Stimulated activated CD8-positive, alpha-beta memory T cell treated with anti-CD3 and anti-CD28 coated beads, Interleukin-12 subunit alpha, Interleukin-12 subunit beta, amount 100 ng/mL, for 4 hours (primary cell): ENCODE measurements around the gene TIAM2.
"Not testable (repeated sequence)": the region's sequence is repeated elsewhere in the genome, so short reads cannot be mapped to it uniquely, and the experiment has no call there.

ENCODE experiments used
- DNase-seq: peaks from one replicate; pipeline ENCODE4 v3.0.0-alpha.2; 2020; ENCODE audit warnings: low read depth

The TIAM2 gene

GRCh38 chr6:155200012-155200411 lies 204.9 kb downstream of the TIAM2 start:
- no peak for DNase-seq

GRCh38 chr6:155201461-155202226 lies 206.5 kb downstream of the TIAM2 start:
- DNase-seq, result no peak

GRCh38 chr6:155207223-155207622 lies 212.1 kb downstream of the TIAM2 start:
- no peak for DNase-seq

- no peak for DNase-seq
These were observed 217.0 kb downstream of the TIAM2 start for GRCh38 chr6:155212106-155212505.

GRCh38 chr6:155212616-155213380 lies 217.7 kb downstream of the TIAM2 start:
- no peak for DNase-seq

DNA sequence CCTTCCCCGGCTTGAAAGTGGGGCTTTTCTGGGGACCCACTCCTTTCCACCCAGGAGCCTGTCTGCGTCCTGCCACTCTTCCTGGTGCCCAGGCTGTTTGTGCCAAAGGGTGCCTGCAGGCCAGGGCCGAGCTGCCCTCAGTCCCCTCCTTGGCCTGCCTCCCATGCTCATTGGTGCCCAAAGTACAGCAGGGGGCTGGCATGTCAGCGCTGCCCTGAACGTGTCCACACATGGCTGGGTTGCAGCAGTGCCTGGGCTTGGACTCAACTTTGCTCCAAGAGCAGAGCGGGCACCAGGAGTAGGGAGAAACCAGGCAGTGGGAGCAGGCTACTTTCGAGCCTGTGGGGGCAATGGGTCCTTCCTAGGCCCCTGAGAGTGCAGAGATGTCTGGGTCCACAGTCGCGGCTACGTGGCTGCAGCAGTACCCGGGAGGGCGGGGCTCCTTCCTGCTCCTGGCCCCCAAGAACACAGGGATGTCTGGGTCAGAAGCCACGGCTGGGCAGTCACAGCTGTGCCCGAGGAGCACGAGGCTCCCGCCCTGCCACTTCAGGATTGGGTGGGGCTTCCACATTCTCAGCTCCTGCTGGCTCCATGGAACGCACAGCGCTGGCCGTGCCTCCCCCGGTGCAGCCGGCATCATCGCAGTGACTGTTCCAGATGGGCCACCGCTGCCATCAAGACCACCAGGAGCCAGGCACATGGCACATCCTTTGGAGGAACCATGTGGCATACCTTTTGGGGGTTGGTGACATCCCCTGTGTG lies 218.7 kb downstream of the TIAM2 start:
- DNase-seq, result no peak

DNA sequence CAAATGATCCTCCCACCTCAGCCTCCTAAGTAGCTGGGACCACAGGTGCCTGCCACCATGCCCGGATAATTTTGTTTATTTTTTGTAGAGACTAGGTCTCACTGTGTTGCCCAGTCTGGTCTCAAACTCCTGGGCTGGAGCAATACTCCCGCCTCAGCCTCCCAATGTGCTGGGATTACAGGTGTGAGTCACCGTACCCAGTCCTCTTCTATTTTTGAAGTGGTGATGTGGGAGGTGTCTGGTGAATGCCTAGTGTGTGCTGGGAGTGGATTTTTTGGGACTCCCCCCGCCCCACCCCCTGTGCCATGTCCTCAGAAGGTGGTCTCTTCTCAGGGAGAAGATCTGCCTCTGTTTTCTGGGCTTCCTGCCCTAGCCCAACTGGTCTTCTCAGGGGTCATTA lies 220.8 kb downstream of the TIAM2 start:
- DNase-seq, result no peak

GRCh38 chr6:155216312-155217046 lies 221.4 kb downstream of the TIAM2 start:
- DNase-seq, result no peak

- DNase-seq, result not testable (repeated sequence)
These were observed 223.6 kb downstream of the TIAM2 start for GRCh38 chr6:155218711-155219110.

DNA sequence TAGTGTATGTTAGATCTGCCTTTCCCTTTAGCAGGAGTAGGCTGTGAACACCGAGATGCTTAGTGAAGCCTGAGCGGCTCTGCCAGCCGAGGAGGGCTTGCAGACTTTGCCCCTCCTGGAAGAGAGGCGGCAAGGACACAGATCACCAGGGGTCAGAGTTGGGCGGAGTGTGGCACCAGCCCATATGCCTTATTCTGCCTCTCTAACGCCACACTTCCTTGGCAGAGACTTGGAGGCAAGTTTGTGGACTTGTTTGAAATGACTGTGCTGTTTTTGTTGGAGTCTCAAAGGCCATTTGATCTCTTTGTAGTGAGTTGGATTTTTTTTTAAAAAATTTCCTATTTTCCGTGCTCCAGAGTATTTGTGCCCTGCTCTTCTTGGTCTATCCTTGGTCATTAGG lies 224.2 kb downstream of the TIAM2 start:
- DNase-seq, result no peak

GRCh38 chr6:155219858-155220301 lies 224.8 kb downstream of the TIAM2 start:
- no peak for DNase-seq

- no peak for DNase-seq
These were observed 226.0 kb downstream of the TIAM2 start for GRCh38 chr6:155221086-155221485.

DNA sequence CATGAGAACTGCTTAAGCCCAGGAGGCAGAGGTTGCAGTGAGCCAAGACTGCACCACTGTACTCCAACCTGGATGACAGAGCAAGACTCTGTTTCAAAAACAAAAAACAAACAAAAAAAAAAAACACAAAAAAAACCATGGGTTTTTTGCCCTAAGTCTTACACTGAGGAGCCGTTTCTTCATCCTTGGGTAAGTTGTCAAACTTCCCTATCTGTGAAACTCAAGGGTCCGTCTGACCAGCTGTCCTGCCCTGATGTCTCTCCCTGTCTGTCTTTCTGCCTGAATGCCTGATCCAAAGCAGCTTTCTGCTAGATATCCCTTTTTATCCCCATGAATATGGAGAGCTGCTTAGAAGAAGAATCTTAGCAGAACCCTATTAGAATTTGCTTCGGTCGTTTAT lies 227.4 kb downstream of the TIAM2 start:
- DNase-seq, result no peak

GRCh38 chr6:155223646-155224451 lies 228.7 kb downstream of the TIAM2 start:
- no peak for DNase-seq

DNA sequence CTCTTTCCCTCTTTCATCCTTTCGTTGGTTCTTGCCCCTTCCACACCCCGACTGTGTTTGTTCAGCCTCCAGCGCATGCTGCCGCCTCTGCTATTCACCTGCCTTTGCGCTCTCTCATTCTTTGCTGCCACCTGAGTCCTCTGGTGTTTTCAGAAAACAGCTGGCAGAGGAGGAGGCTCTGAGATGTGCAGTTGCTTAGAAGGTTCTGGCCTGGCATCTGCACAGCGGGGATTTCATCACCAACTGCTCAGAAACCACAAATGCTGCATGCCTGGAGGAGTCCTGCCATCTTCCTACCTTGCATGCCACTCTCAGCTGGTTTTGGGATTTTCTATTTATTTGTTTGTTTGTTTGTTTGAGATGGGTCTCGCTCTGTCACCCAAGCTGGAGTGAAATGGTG lies 229.5 kb downstream of the TIAM2 start:
- no peak for DNase-seq

DNA sequence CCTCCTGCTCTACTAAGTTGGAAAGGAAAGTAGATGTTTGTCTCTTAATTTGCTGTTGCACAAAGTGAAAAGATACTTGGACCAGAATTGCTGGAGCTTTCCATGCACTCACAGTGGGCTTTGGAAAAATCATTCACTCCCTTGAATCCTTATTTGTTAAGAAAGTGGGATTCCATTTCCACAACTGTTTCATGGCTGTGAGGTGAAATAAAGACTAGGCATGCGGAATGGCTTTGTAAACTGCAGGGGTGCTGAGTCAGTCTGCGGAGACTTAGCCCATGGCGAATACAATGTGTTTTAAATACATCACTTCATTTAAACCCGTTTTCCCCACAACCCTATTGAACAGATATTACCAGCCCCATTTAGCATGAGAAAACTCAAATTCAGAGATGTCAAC lies 231.9 kb downstream of the TIAM2 start:
- no peak for DNase-seq

- DNase-seq, result no peak
These were observed 233.5 kb downstream of the TIAM2 start for GRCh38 chr6:155228546-155229166.

- not testable (repeated sequence) for DNase-seq
These were observed 235.9 kb downstream of the TIAM2 start for GRCh38 chr6:155230975-155231374.

DNA sequence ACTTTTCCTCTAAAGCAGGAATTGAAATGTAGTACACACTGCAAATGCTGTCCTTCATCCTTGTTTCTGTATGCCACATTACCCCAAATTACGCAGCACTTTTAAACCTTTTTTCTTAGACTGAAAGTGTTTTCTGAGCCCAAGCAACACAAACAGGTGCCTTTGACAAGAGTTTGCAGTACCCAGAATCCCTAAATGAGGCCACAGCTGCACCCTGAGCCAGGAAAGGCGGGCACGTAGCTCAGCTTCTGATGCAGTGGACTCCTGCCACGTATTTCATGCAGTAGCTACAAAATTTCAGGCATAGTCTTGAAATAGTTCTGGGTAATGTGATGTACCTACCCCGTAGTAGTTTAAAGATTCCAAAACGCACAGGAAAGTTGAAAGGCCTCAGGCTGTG lies 237.7 kb downstream of the TIAM2 start:
- DNase-seq, result no peak

DNA sequence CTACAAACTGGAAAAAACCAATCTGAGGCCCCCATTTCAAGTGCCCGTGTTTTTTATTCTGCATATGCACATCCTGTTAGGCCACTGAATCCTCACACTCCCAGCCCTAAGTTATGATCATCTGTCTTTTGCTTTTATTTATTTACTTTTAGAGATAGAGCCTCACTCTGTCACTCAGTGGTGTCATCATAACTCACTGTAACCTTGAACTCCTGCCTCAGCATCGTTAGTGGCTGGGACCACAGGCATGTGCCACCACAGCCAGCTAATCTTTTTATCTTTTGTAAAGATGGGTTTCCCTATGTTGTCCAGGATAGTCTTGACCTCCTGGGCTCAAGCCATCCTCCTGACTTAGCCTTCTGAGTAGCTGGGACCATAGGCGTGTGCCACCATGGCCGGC lies 239.1 kb downstream of the TIAM2 start:
- no peak for DNase-seq

GRCh38 chr6:155234687-155235086 lies 239.6 kb downstream of the TIAM2 start:
- no peak for DNase-seq
